ENCODE data around the gene PPP6R1. TPM values are rescaled to one million over a fixed set of nuclear protein-coding genes. Genes with fewer than 3 reads are reported as not detected.

Gene PPP6R1
- total and polyA plus RNA-seq, 2 of the 13 experiments (the other 11 are each of a cell fraction or from before 2014, with no cell fraction given): 25.8 to 54.0 TPM

DNA sequence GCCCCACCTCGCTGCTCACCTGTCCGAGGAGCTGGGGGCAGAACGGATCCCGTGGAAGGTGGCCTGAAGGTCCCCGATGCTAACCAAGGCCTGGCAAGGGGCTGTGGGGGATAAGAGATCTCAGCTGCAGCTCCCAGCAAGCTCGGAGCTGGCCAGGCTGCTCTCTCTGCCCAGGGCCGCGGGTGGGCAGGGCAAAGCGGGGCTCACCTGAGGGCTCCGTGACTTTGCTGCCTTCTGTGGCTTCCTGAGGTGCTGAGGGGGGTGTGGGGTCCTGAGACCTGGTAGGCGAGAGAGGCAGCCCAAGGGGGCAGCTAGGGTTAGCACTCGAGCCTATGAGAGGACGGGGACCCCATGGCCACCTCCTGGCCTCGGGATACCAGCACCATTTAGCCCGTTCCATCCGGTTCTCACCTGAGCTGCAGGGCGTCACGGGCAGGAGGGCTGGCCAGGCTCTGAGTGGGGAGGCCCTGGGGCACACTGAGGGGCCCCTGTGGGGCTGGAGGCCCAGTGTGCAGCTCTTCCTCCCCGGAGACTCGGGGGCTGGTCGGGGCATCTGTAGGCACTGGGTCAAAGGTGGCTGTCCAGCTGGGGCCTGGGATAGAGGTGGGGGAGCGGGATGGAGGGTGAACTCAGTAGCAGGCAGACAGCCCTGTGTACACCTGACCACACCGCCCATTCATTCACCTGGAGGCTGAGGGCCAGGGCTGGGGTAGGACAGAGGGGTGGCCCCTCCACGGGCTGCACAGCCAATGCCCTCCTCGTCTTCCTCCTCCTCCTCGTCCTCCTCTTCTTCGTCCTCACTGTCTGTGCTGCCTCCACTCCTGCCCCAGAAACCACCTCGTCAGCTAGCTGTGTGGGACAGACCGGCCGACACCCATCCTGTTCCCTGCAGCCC, 27.2 kb downstream of the PPP6R1 start:
- in situ Hi-C loops (cut with HindIII; ENCODE audit: extremely low pct_ligation_motif_present, low pct_unique_long_range_greater_than_20kb): no loop called here
- POLR2A ChIA-PET: interaction anchor here (0.8 kb wide), 1 partner anchor 25 kb away, joined by 3 read pairs; no protein-coding TSS in a partner anchor
- H3K79me2 ChIP-seq (ENCODE audit: insufficient read depth, low read length): peaks cover 4% of the 10 kb centered on the region
- WGBS (ENCODE audit: low lambda C conversion rate): 94% methylated on average over 12 of the region's 30 CpGs
- CTCF ChIA-PET (ENCODE audit: low intra/inter-chr PET ratio, low total read pairs): no interaction called here
- H4K20me1 ChIP-seq (ENCODE audit: insufficient read depth, low read length): no peaks in the 10 kb centered on the region
- BruUV-seq (replicated peaks): no TSS peak
- no peaks in the 10 kb centered on the region for H3K27me3 ChIP-seq (ENCODE audit: control insufficient read depth in 1 of 2, insufficient read depth in 2 of 2, low read length in 2 of 2)
- DNase-seq (ENCODE audit: low spot score): no peak
- H3K36me3 ChIP-seq (replicated peaks in 1 of 2; ENCODE audit: control insufficient read depth in 1 of 2, insufficient read depth in 2 of 2, low read length in 2 of 2): peaks cover 19 to 57% of the 10 kb centered on the region in 2 experiments
- H2AFZ ChIP-seq (ENCODE audit: low read length): no peak overlapping the region
- no peak overlapping the region for H3K4me2 ChIP-seq (ENCODE audit: low read depth, low read length)
- H3K4me3 ChIP-seq (replicated peaks in 1 of 3; ENCODE audit: insufficient read depth in 1 of 3, low read depth in 2 of 3, low read length in 3 of 3): no peak overlapping the region
- H3K27ac ChIP-seq (ENCODE audit: extremely low read length, insufficient read depth, low read length): peak overlapping the region; percentile 43
- peaks cover 53% of the 10 kb centered on the region for H3K4me1 ChIP-seq (ENCODE audit: insufficient read depth, low read length)
- TF ChIP-seq, protein P1, sequence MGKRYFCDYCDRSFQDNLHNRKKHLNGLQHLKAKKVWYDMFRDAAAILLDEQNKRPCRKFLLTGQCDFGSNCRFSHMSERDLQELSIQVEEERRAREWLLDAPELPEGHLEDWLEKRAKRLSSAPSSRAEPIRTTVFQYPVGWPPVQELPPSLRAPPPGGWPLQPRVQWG (CRISPR knock-in tag; IDR thresholded peaks at IDR 0.05; ENCODE audit: borderline replicate concordance, low read depth): no peak
- TF ChIP-seq AGO2 (optimal IDR thresholded peaks at IDR 0.05; ENCODE audit: low read depth, low read length) (peak; percentile 46), HNRNPL (IDR thresholded peaks at IDR 0.05; ENCODE audit: low read depth, low read length) (0 out of 2 replicates have a peak, but pooled peaks have one; percentile 14)
- TF ChIP-seq, protein P2, sequence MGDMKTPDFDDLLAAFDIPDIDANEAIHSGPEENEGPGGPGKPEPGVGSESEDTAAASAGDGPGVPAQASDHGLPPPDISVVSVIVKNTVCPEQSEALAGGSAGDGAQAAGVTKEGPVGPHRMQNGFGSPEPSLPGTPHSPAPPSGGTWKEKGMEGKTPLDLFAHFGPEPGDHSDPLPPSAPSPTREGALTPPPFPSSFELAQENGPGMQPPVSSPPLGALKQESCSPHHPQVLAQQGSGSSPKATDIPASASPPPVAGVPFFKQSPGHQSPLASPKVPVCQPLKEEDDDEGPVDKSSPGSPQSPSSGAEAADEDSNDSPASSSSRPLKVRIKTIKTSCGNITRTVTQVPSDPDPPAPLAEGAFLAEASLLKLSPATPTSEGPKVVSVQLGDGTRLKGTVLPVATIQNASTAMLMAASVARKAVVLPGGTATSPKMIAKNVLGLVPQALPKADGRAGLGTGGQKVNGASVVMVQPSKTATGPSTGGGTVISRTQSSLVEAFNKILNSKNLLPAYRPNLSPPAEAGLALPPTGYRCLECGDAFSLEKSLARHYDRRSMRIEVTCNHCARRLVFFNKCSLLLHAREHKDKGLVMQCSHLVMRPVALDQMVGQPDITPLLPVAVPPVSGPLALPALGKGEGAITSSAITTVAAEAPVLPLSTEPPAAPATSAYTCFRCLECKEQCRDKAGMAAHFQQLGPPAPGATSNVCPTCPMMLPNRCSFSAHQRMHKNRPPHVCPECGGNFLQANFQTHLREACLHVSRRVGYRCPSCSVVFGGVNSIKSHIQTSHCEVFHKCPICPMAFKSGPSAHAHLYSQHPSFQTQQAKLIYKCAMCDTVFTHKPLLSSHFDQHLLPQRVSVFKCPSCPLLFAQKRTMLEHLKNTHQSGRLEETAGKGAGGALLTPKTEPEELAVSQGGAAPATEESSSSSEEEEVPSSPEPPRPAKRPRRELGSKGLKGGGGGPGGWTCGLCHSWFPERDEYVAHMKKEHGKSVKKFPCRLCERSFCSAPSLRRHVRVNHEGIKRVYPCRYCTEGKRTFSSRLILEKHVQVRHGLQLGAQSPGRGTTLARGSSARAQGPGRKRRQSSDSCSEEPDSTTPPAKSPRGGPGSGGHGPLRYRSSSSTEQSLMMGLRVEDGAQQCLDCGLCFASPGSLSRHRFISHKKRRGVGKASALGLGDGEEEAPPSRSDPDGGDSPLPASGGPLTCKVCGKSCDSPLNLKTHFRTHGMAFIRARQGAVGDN (CRISPR knock-in tag; IDR thresholded peaks at IDR 0.05): peak; percentile 14; the same call in 1 of the 2 replicates
- FAIRE-seq: no peak
- ATAC-seq: no peak
- H3K9ac ChIP-seq (ENCODE audit: insufficient read depth, low read depth, low read length): no peak overlapping the region
- intact Hi-C loops (cut with micrococcal nuclease; ENCODE audit: unreplicated experiment): no loop called here
- H3K9me3 ChIP-seq (ENCODE audit: low read length): no peaks in the 10 kb centered on the region
